IMR-90 (cell line): ENCODE data around the gene GPR132. TPM values are rescaled to one million over a fixed set of nuclear protein-coding genes. Genes with fewer than 3 reads are reported as not detected.
A peak's percentile ranks its signal among the peaks of the same experiment; 100 is the strongest.

Experiments
- ATAC-seq: fragments of 200-7000 bp; cut with Tn5 transposase; 2 replicates; pipeline ENCODE4 v1.9.1; 2020; ENCODE audit warnings: low read depth, mild to moderate bottlenecking, moderate library complexity
- BruUV-seq: library from RNA; stranded (reverse); fragments of 400-500 nt; replicated peaks from 2 replicates; lab custom pipeline; 2021; lab: Mats Ljungman, UMichigan
- CTCF ChIA-PET: fragments of 300-600 bp; formaldehyde crosslinking; extraction: SDS; loops from one replicate; lab custom pipeline; 2021; ENCODE audit warnings: antibody characterized with exemption; lab: Yijun Ruan, JAX
- POLR2A ChIA-PET: fragments of 300-600 bp; sonication (Branson Sonifier 250); formaldehyde crosslinking; loops from one replicate; lab custom pipeline; 2022; ENCODE audit warnings: antibody characterized with exemption; ENCODE audit not compliant: unreplicated experiment; lab: Charles Lee
- DNase-seq: peaks from one replicate; pipeline ENCODE4 v3.0.0; 2013
- H2AFZ ChIP-seq: replicated peaks from 2 replicates; pipeline ENCODE3; 2013; ENCODE audit warnings: low read length, mild to moderate bottlenecking; ENCODE audit not compliant: poor library complexity
- H2AK5ac ChIP-seq: 2 replicates; pipeline ENCODE4 v1.6.1; 2013; ENCODE audit warnings: low read depth, low read length, inconsistent platforms
- H2AK9ac ChIP-seq: replicated peaks from 2 replicates; pipeline ENCODE3; 2013; ENCODE audit warnings: mild to moderate bottlenecking, low read depth, low read length, moderate library complexity; ENCODE audit not compliant: poor library complexity
- H2BK120ac ChIP-seq: 2 replicates; pipeline ENCODE4 v1.6.1; 2013; ENCODE audit warnings: low read depth, low read length, inconsistent platforms
- H2BK15ac ChIP-seq: 3 replicates; pipeline ENCODE4 v1.6.1; 2013; ENCODE audit warnings: low read depth, low read length, inconsistent platforms
- H2BK20ac ChIP-seq: 2 replicates; pipeline ENCODE4 v1.6.1; 2013; ENCODE audit warnings: low read depth, mild to moderate bottlenecking, inconsistent platforms, low read length, moderate library complexity
- H2BK5ac ChIP-seq: 2 replicates; pipeline ENCODE4 v1.6.1; 2013; ENCODE audit warnings: mild to moderate bottlenecking, low read depth, low read length, inconsistent platforms; ENCODE audit not compliant: poor library complexity, severe bottlenecking
- H3K14ac ChIP-seq: replicated peaks from 2 replicates; pipeline ENCODE4 v1.6.1; 2013; ENCODE audit warnings: low read depth, low read length, inconsistent platforms
- H3K18ac ChIP-seq: 2 replicates; pipeline ENCODE4 v1.6.1; 2013; ENCODE audit warnings: low read depth, low read length, control low read depth
- H3K23ac ChIP-seq: 2 replicates; pipeline ENCODE4 v1.6.1; 2013; ENCODE audit warnings: low read depth, low read length, inconsistent platforms
- H3K27ac ChIP-seq: 2 replicates; pipeline ENCODE4 v1.5.1; 2013; ENCODE audit warnings: mild to moderate bottlenecking, control low read depth, low read length; ENCODE audit not compliant: insufficient read depth
- H3K27me3 ChIP-seq: 2 replicates; pipeline ENCODE4 v1.6.1; 2013; ENCODE audit warnings: low read length; ENCODE audit not compliant: control insufficient read depth, insufficient read depth
- H3K36me3 ChIP-seq: 2 replicates; pipeline ENCODE4 v1.6.1; 2013; ENCODE audit warnings: low read length, mixed read lengths; ENCODE audit not compliant: control insufficient read depth, insufficient read depth
- H3K4ac ChIP-seq: 2 replicates; pipeline ENCODE4 v1.6.1; 2013; ENCODE audit warnings: low read depth, low read length, inconsistent platforms
- H3K4me1 ChIP-seq: 2 replicates; pipeline ENCODE4 v1.6.1; 2013; ENCODE audit warnings: low read length, mixed read lengths; ENCODE audit not compliant: control insufficient read depth, insufficient read depth
- H3K4me2 ChIP-seq: 2 replicates; pipeline ENCODE4 v1.6.1; 2013; ENCODE audit warnings: low read depth, mild to moderate bottlenecking, control low read depth, low read length, moderate library complexity
- H3K4me3 ChIP-seq: 2 replicates; pipeline ENCODE4 v1.5.1; 2013; ENCODE audit warnings: low read depth, mild to moderate bottlenecking, control low read depth, low read length, moderate library complexity; ENCODE audit not compliant: insufficient read depth
- H3K56ac ChIP-seq: 2 replicates; pipeline ENCODE4 v1.6.1; 2013; ENCODE audit warnings: low read length, inconsistent platforms; ENCODE audit not compliant: insufficient read depth; ENCODE audit errors: extremely low read depth
- H3K79me1 ChIP-seq, 2 experiments: 2 replicates each; pipeline ENCODE4 v1.6.1; 2013; ENCODE audit warnings: low read length in 2 of 2, inconsistent platforms in 1 of 2, low read depth in 1 of 2
- H3K9ac ChIP-seq: 2 replicates; pipeline ENCODE4 v1.6.1; 2013; ENCODE audit warnings: low read depth, low read length, control low read depth
- H3K9me1 ChIP-seq: 2 replicates; pipeline ENCODE4 v1.6.1; 2013; ENCODE audit warnings: low read length, inconsistent platforms; ENCODE audit not compliant: insufficient read depth
- H3K9me3 ChIP-seq: 2 replicates; pipeline ENCODE4 v1.6.1; 2013; ENCODE audit warnings: low read length; ENCODE audit not compliant: control insufficient read depth, insufficient read depth
- H4K20me1 ChIP-seq: 2 replicates; pipeline ENCODE4 v1.6.1; 2013; ENCODE audit warnings: low read length, inconsistent platforms; ENCODE audit not compliant: insufficient read depth
- H4K5ac ChIP-seq: 2 replicates; pipeline ENCODE4 v1.6.1; 2013; ENCODE audit warnings: mild to moderate bottlenecking, low read depth, low read length, control low read depth
- H4K8ac ChIP-seq, 2 experiments: 2 replicates each; pipeline ENCODE4 v1.6.1; 2013; ENCODE audit warnings: low read depth in 2 of 2, low read length in 2 of 2, control low read depth in 1 of 2, inconsistent platforms in 1 of 2
- H4K91ac ChIP-seq: 2 replicates; pipeline ENCODE4 v1.6.1; 2013; ENCODE audit warnings: low read depth, low read length, inconsistent platforms; ENCODE audit not compliant: insufficient read depth
- FOS ChIP-seq: fragments of 150-350 bp; IDR thresholded peaks from 2 replicates; pipeline ENCODE4 v1.6.1; 2016; ENCODE audit warnings: low read depth, low read length
- MAZ ChIP-seq: IDR thresholded peaks from 2 replicates; pipeline ENCODE4 v1.6.1; 2012; ENCODE audit warnings: low read depth, mild to moderate bottlenecking, low read length, improper control_type of control experiment, moderate library complexity, borderline replicate concordance
- NFE2L2 ChIP-seq: fragments of 150-350 bp; IDR thresholded peaks from 2 replicates; pipeline ENCODE4 v1.6.1; 2016; ENCODE audit warnings: low read depth, mild to moderate bottlenecking, low read length
- WGBS, 2 experiments: methylation state at CpG; one replicate each; pipeline versions ENCODE4 v1.1.5 to v1.1.7; 2013; ENCODE audit warnings: missing lambda C conversion rate in 2 of 2; ENCODE audit not compliant: insufficient read length in 1 of 2; ENCODE audit errors: extremely low coverage in 2 of 2; 5-methylcytosine and 5-hydroxymethylcytosine counted together
- dilution Hi-C: fragments of 300-500 bp; cut with HindIII; formaldehyde crosslinking; loops from one replicate; pipeline ENCODE4 v1.14.3; 2018; ENCODE audit warnings: low sequenced_read_pairs; ENCODE audit not compliant: unreplicated experiment
- in situ Hi-C: fragments of 300-500 bp; cut with MboI; formaldehyde crosslinking; loops from 3 replicates; pipeline ENCODE4 v1.14.3; 2019; ENCODE audit warnings: low sequenced_read_pairs, inconsistent platforms, mixed read lengths
- intact Hi-C: fragments of 100-400 bp; cut with micrococcal nuclease; formaldehyde crosslinking; loops from 2 replicates; pipeline ENCODE4 v1.10.0; 2022
- polyA plus RNA-seq, 3 experiments: library from polyadenylated mRNA; depleted of rRNA; stranded (reverse); fragments of >200 nt; gene quantifications; 2 replicates each; pipeline ENCODE4 v1.2.3, GENCODE V29; 2012; ENCODE audit warnings: low replicate concordance in 1 of 3
- total RNA-seq: library from RNA; depleted of rRNA; stranded (reverse); fragments of >200 nt; gene quantifications from 2 replicates; pipeline ENCODE4 v1.2.3, GENCODE V29; 2012

The GPR132 gene
- total and polyA plus RNA-seq, 2 of the 4 experiments (the other 2 are of a cell fraction) = under 0.01 to 0.10 TPM

- no peak overlapping the region for H3K4me2 ChIP-seq
- CTCF ChIA-PET = no interaction called here
- no peaks in the 10 kb centered on the region for H3K27me3 ChIP-seq
- H3K18ac ChIP-seq = no peak overlapping the region
- WGBS, 2 experiments = 100% methylated on average over 2 of the region's 19 CpGs; no CpG with 5 or more reads in 1 of the 2 experiments
- no peak overlapping the region for H3K9ac ChIP-seq
- no peak overlapping the region for H2AFZ ChIP-seq
- no peak overlapping the region for H2BK15ac ChIP-seq
- ATAC-seq (no peak), DNase-seq (no peak)
- no peak overlapping the region for H2AK5ac ChIP-seq
- BruUV-seq = no TSS peak
- no peak overlapping the region for H4K91ac ChIP-seq
- no peak overlapping the region for H2BK5ac ChIP-seq
- H3K23ac ChIP-seq = no peak overlapping the region
- in situ Hi-C loops (no loop called here), intact Hi-C loops (no loop called here), dilution Hi-C loops (no loop called here)
- H4K5ac ChIP-seq = no peak overlapping the region
- H3K14ac ChIP-seq = no peak overlapping the region
- POLR2A ChIA-PET = no interaction called here
- H3K79me1 ChIP-seq = peaks cover 22 to 44% of the 10 kb centered on the region in 2 experiments
- H2AK9ac ChIP-seq = peak overlapping the region; percentile 19
- no peak for TF ChIP-seq MAZ
- TF ChIP-seq NFE2L2 = no peak
- TF ChIP-seq FOS = no peak
- no peaks in the 10 kb centered on the region for H3K9me3 ChIP-seq
- H4K20me1 ChIP-seq = peaks cover 32% of the 10 kb centered on the region
- no peak overlapping the region for H2BK20ac ChIP-seq
- H3K27ac ChIP-seq = no peak overlapping the region
- no peak overlapping the region for H2BK120ac ChIP-seq
- no peak overlapping the region for H3K56ac ChIP-seq
- H3K4me3 ChIP-seq = no peak overlapping the region
- no peak overlapping the region for H4K8ac ChIP-seq
- H3K4me1 ChIP-seq = peaks cover under 1% of the 10 kb centered on the region; the same call in 1 of the 2 replicates
- no peak overlapping the region for H3K4ac ChIP-seq
- peaks cover 30% of the 10 kb centered on the region for H3K36me3 ChIP-seq
- peaks cover 3% of the 10 kb centered on the region; the same call in 1 of the 2 replicates for H3K9me1 ChIP-seq
Observed at GRCh38 chr14:105007593-105008264, 57.5 kb downstream of the GPR132 start.
